A204.1 (cell line): ENCODE results near the gene RHBDF2.

Experiments
- FAIRE-seq: peaks from 2 replicates; lab custom pipeline; 2012; peaks lifted over from hg19 to GRCh38; lab: Jason Lieb, UNC

Gene RHBDF2

GRCh38 chr17:76500747-76501017 lies 541 bp downstream of the RHBDF2 start:
- FAIRE-seq, result no peak

DNA sequence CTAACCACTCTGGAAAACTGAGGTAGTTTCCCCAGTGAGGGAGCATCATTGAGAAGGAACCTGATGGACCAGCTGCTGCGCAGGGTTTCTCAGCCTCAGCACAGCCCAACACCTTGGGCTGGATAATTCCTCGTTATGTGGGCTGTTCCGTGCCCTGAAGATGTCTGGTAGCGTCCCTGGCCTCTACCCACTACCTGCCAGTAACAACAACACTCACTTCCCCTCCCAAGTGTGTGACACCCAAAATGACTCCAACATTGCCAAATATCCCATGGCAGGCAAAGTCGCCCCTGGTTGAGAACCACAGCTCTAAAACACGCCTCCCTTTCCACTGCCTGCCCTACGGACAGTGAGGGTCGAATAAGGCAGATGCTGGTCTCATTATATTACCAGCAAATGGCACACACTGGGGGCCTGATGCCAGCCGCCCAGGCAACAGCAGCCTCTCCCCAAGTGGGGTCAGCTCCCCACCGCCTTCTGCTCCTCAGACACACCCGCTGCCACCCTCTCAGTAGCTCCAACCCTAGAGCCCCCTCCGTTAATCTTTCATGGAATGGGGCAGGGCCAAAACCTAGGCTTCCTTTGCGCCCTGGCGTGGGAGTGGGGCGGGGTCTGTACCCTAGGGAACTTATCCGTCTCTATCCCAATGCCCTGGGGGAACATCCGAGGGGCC lies 1.0 kb downstream of the RHBDF2 start:
- FAIRE-seq, result no peak

DNA sequence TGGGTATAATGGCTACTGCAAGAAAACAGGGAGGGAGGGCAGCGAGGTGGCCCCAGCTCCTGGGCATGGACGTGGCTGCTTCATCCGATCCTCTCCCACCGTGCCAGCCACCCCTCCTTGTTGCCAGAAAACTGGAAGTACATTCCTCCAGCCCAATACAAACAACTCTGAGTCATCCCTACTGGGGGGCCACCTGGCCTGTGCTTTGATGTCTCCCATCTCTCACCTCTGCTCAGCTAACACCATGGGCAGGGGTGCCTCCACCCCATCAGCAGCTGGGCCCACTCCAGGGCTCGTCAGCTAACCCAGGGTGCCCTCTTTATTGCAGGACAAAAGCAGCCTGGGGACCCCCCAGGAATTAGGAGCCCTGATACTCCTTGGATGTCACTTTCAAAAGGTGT lies 2.0 kb downstream of the RHBDF2 start:
- no peak for FAIRE-seq

- FAIRE-seq, result no peak
These were observed 2.4 kb downstream of the RHBDF2 start for GRCh38 chr17:76498876-76499251.

- FAIRE-seq, result no peak
These were observed 3.0 kb downstream of the RHBDF2 start for GRCh38 chr17:76497979-76498875.

DNA sequence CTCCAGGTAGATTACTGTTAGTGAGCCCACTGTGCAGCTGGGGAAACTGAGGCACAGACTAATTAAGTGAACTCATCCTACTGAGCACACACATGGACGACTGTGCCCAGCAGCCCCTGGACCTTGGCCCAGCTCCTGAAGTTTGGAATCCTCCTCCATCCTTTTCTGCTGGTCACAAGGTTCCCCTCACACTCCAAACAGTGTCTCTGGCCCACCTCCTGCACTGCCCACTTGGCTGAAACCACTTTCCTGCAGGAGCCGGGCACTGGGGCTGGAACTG lies 3.6 kb downstream of the RHBDF2 start:
- no peak for FAIRE-seq

DNA sequence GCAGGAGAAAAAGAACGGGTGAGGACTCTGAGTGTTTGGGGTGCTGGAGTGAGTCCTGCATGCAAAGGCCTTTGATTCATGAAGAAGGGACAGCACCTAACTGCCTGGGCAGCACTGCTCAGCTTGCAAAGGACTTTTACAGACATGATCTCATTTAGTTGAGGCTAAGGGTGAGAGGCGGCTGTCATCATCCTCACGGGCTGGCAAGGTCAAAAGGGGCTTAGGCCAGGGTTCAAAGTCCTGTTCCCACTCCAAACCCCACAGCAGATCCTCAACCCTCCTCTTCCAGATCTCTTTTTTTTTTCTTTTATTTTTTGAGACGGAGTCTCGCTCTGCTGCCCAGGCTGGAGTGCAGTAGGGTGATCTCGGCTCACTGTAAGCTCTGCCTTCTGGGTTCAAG lies 4.8 kb downstream of the RHBDF2 start:
- FAIRE-seq, result no peak

DNA sequence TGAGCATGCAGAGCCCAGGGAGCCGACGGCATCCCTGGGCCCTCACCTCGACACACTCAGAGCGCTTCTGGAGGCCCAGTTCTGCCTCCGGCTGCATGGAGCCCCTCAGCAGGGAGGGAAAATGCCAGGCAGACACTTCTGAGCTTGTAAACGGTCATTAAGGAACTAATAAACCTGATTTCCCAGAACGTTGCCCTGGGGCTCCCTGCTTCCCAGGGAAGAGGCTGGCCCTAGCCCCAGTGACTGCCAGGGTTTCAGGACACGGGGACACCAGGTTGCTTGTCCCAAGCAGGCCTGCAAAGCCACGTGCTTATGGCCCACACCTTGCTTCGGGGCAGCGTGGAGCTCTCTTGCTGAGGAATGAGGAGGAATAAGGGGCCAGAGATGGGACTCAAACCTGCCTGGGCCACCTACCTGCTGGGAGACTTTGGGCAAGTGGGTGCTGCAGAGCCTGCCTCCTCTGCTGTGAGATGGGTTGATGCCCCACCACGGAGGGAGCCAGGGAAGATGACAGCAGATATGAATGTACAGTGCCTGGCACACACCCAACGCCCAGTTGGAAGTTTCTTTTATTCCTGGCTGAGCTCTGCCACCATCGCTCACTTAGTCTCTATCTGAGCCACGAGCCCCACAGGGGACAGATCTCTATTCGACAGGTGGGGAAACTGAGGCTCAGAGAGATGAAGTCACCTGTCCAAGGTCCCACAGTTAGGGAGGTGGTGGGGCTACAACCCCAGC lies 5.4 kb downstream of the RHBDF2 start:
- FAIRE-seq, result no peak

DNA sequence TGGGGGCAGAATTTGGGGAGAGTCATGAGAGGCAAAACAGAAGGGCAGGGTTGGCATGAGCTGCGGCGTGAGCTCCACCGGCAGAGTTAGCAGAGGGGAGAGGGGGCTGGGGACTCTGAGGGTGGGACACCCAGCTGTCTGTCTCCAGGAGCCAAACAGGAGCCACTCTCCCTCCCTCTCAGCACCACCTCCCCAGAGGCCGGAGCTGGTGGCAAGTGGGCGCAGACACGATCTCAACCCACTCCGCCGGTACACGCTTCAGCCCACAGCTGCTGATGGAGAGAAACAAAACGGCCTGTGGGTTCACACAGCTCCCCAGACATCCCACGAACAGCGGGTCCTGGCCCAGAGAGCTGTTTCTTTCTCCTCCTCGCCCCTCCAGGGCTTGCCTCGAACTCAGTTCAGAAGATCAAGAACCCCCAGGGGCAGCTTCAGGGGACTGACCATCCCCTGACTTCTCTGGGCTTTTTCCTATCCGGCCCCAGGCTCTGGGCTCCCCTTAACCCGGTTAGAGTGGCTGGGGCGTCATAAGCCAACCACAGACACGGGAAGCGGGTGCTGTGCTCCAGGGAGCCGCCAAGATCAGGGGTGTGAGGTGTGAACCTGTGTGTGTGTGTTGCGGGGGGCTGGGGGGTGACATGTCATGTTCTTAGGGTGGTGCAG lies 7.6 kb downstream of the RHBDF2 start:
- FAIRE-seq, result no peak

DNA sequence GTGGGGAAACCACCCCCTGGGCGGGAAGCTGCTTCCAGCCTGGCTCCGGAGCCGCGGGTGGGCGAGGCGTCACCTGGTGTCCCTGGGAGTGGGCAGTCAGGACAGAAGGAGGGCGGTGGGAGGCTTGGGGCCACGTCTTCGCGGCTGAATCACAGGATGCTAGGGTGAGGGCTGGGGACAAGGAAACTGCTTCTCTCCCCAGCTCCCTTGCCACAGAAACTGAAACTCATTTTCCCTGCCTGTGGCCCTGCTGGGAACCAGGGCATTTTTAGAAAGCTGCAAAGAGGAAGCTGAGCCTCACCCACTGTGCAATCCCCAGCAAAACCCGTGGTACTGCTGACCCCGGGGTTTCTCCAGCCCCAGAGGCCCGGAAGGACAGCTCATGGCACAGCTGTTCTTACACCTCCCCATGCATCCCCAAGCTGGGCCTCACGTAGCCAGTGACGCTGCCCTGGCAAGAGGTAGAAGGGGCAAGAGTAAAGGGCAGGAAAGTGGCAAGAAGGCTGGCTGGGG lies 8.2 kb downstream of the RHBDF2 start:
- FAIRE-seq, result no peak

- FAIRE-seq, result no peak
These were observed 8.9 kb downstream of the RHBDF2 start for GRCh38 chr17:76492123-76492988.

DNA sequence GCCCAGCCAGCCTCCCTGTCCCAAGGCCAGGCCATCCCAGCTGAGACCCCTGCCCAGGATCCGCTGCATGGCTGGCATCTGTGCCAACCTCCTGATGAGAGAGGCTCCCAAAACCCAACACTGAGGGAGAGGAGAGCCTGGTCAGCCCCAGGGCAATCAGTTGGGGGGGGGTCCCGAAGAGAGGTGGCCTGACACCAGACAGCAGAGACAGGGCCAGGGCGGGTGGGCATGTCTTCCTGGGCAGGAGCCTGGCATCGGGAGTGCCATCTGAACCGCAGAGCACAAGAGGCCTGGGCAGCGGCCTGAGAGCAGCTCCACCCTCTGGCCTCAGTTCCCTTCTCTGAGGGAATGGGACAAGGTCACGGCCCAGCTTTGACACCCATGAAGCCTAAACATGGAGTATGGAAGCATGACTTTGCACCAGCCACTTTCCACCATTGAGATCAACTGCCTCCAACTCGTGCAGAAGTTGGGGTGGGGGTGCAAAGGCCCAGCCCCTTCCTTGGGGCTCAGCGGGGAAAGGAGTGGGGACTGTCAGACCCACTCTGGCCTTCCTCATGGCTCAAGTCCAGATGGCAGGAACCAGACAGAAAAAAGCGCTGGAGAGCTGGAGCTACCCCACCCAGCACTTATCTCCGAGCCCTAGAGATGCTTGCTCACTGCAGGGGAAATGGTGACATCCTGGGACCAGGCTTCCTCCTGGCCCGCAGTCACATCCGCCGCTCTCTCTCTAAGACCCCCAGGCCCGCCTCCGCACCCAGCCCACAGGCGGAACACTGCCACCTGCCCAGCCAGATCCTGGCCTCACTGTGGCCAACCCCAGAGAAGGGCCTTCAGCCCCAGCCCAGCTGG lies 9.7 kb downstream of the RHBDF2 start:
- FAIRE-seq, result no peak

DNA sequence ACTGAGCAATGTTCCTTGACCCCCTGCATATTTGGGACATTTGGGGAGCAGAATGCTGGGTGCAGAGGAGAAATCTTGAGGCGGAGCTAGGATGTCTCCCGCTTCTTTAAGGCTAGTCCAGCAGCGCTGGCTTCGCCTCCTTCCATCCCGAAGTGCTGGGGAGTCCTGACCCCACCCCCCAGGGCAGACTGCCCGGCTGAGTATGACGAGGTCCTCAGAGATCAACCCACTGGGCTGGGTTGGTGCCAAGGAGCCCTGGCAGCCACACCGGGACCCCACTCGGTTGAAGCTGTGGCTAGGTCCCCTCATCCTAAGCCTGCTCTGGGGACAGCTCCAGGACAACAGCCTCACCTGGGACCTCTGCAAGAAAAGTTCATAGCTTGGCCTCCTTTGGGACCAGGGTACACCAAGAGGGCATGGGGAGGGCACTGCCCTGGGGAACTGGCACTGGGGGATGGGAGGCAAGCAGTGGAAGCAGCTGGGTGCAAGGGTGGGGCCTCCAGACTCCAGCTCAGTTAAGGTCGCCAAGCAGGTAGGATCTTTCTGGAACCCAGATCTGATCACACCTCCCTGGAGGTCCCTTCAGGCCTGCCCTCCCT lies 11.0 kb downstream of the RHBDF2 start:
- no peak for FAIRE-seq

- no peak for FAIRE-seq
These were observed 13.6 kb downstream of the RHBDF2 start for GRCh38 chr17:76487451-76488192.

GRCh38 chr17:76485569-76485968 lies 15.7 kb downstream of the RHBDF2 start:
- FAIRE-seq, result no peak

DNA sequence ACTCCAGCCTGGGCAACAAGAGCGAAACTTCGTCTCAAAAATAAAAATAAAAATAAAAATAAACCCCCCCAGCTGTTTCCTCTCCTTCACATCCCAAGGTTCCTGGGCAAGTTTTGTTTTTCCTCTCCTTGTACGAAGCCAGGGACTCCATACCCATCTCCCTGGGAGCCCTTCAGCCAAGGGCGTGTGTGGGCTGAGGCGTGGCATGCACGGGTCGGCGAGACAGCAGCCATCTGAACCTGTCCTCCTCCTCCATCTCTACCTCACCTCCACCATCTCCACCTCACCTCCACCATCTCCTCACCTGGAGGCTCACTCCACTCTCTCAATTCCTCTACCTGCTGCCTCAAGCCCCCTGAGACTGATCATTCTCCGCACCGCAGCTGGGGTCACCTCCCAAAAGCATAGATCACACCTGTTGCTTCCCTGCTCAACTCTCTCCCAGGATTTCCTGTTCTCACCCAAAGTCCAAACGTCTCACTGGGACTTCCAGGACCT lies 16.9 kb downstream of the RHBDF2 start:
- no peak for FAIRE-seq

- FAIRE-seq, result no peak
These were observed 20.1 kb downstream of the RHBDF2 start for GRCh38 chr17:76481071-76481655.

DNA sequence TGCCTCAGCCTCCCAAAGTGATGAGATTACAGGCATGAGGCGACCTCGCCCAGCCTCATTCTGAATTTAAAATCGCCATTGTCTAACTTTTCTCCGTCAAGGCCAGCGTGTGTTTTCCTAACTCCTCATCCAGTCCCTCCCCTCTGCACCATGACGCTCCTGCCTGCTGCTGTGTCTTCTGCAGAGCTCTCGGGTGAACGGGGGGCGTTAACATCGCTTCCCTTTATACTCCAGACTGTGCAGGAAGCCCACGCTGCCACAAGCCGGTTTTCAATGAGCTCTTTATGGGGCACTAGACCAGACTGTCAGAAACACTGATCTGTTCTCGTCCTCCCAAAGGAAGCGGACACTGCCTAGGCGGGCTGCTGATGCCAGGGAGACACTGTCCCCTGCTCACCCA lies 20.6 kb downstream of the RHBDF2 start:
- FAIRE-seq, result no peak

GRCh38 chr17:76479515-76480060 lies 21.6 kb downstream of the RHBDF2 start:
- FAIRE-seq, result no peak
